GM12878 (cell line): ENCODE measurements around the gene ADAMTS13. TPM values are rescaled to one million over a fixed set of nuclear protein-coding genes. Genes with fewer than 3 reads are reported as not detected.
A peak's percentile ranks its signal among the peaks of the same experiment; 100 is the strongest.

Experiments used
- ATAC-seq: fragments of 200-7000 bp; cut with Tn5 transposase; 3 replicates; pipeline ENCODE4 v1.9.1; 2020; ENCODE audit warnings: mild to moderate bottlenecking, moderate library complexity
- BruUV-seq: library from RNA; stranded (reverse); fragments of 400-500 nt; replicated peaks from 2 replicates; lab custom pipeline; 2021; lab: Mats Ljungman, UMichigan
- CTCF ChIA-PET: fragments of 300-600 bp; sonication (Branson Sonifier 250); formaldehyde crosslinking; extraction: SDS; loops from one replicate; lab custom pipeline; 2021; ENCODE audit warnings: inconsistent platforms; lab: Yijun Ruan, JAX
- POLR2A ChIA-PET: fragments of 350-600 bp; formaldehyde crosslinking; extraction: SDS; loops from one replicate; lab custom pipeline; 2021; ENCODE audit warnings: inconsistent platforms; lab: Charles Lee
- RAD21 ChIA-PET: fragments of 300-600 bp; sonication (Branson Sonifier 250); formaldehyde crosslinking; loops from one replicate; lab custom pipeline; 2023; ENCODE audit warnings: antibody characterized with exemption; ENCODE audit not compliant: unreplicated experiment; lab: Charles Lee
- SMC1A ChIA-PET: fragments of 300-600 bp; sonication (Branson Sonifier 250); formaldehyde crosslinking; loops from one replicate; lab custom pipeline; 2023; ENCODE audit not compliant: unreplicated experiment, uncharacterized antibody; lab: Charles Lee
- DNase-seq: peaks from one replicate; pipeline ENCODE4 v3.0.0-alpha.2; 2011; ENCODE audit warnings: low read depth, low spot score
- FAIRE-seq: peaks from 3 replicates; lab custom pipeline; 2011; peaks lifted over from hg19 to GRCh38; lab: Jason Lieb, UNC
- H2AFZ ChIP-seq: 2 replicates; pipeline ENCODE4 v1.6.0; 2011; ENCODE audit warnings: low read depth, low read length, control low read depth; ENCODE audit not compliant: control insufficient read depth
- H3K27ac ChIP-seq: 2 replicates; pipeline ENCODE4 v1.5.1; 2011; ENCODE audit warnings: control low read depth; ENCODE audit not compliant: control insufficient read depth, insufficient read depth
- H3K27me3 ChIP-seq, 2 experiments: replicated peaks in 1 of 2; 2 replicates each; pipeline versions ENCODE4 v1.6.0 to v1.6.1; 2011; ENCODE audit warnings: low read length in 1 of 2; ENCODE audit not compliant: control insufficient read depth in 2 of 2, insufficient read depth in 2 of 2
- H3K36me3 ChIP-seq, 2 experiments: 2 replicates each; pipeline ENCODE4 v1.5.1; 2011; ENCODE audit warnings: low read length in 1 of 2; ENCODE audit not compliant: control insufficient read depth in 2 of 2, insufficient read depth in 2 of 2
- H3K4me1 ChIP-seq: 2 replicates; pipeline ENCODE4 v1.6.1; 2011; ENCODE audit warnings: mild to moderate bottlenecking, low read length, moderate library complexity, mixed read lengths; ENCODE audit not compliant: control insufficient read depth, insufficient read depth
- H3K4me2 ChIP-seq: 2 replicates; pipeline ENCODE4 v1.6.0; 2011; ENCODE audit warnings: control low read depth; ENCODE audit not compliant: control insufficient read depth, insufficient read depth
- H3K4me3 ChIP-seq: fragments of 200-600 bp; sonication (generic); 2 replicates; pipeline ENCODE4 v1.5.1; 2016
- H3K79me2 ChIP-seq: 2 replicates; pipeline ENCODE4 v1.6.0; 2011; ENCODE audit warnings: low read length; ENCODE audit not compliant: control insufficient read depth, insufficient read depth
- H3K9ac ChIP-seq: 2 replicates; pipeline ENCODE4 v1.8.0; 2011; ENCODE audit warnings: low read length, control low read depth, mixed read lengths; ENCODE audit not compliant: control insufficient read depth, insufficient read depth
- H3K9me3 ChIP-seq: replicated peaks from 3 replicates; pipeline ENCODE4 v1.5.1; 2011; ENCODE audit warnings: mild to moderate bottlenecking, low read length; ENCODE audit not compliant: control insufficient read depth, insufficient read depth
- H4K20me1 ChIP-seq: 2 replicates; pipeline ENCODE4 v1.6.0; 2011; ENCODE audit not compliant: control insufficient read depth, insufficient read depth
- RUNX3 ChIP-seq: IDR thresholded peaks from 2 replicates; pipeline ENCODE4 v1.6.1; 2012; ENCODE audit warnings: low read length, inconsistent platforms
- SPI1 ChIP-seq: IDR thresholded peaks from 2 replicates; pipeline ENCODE4 v1.6.1; 2011; ENCODE audit warnings: low read depth, mild to moderate bottlenecking, low read length, moderate library complexity, borderline replicate concordance; ENCODE audit not compliant: insufficient read depth
- SRF ChIP-seq, 2 experiments: IDR thresholded peaks; 2 replicates each; pipeline ENCODE4 v1.6.1; 2011; ENCODE audit warnings: low read depth in 2 of 2, low read length in 2 of 2, mild to moderate bottlenecking in 1 of 2, moderate library complexity in 1 of 2
- ZNF24 ChIP-seq: fragments of 450-650 bp; IDR thresholded peaks from 2 replicates; pipeline ENCODE4 v1.6.1; 2017; ENCODE audit warnings: antibody characterized with exemption, mild to moderate bottlenecking
- WGBS: methylation state at CpG from one replicate; pipeline ENCODE4 v1.1.6; 2016; ENCODE audit warnings: low lambda C conversion rate; ENCODE audit not compliant: insufficient replicate concordance, insufficient coverage; ENCODE audit errors: missing lambda C conversion rate; 5-methylcytosine and 5-hydroxymethylcytosine counted together
- in situ Hi-C: fragments of 300-500 bp; cut with MboI; formaldehyde crosslinking; loops from 9 replicates; pipeline ENCODE4 v1.14.3; 2018; ENCODE audit warnings: mixed read lengths
- intact Hi-C: fragments of 100-400 bp; cut with micrococcal nuclease; formaldehyde crosslinking; loops from one replicate; pipeline ENCODE4 v1.14.2; 2022; ENCODE audit not compliant: unreplicated experiment
- polyA plus RNA-seq, 11 experiments: library from polyadenylated mRNA; depleted of rRNA in 4 of 11; unstranded in 6 of 11; stranded (reverse) in 5 of 11; fragments of >200 nt; fragmentation: Nextera tagmentation in 4 of 11; fragmentation: Illumina TruSeq in 1 of 11; extraction: Ambion mirVana in 4 of 11; extraction: Trizol in 1 of 11; gene quantifications; 1 replicate in 1 of 11; 2 replicates in 10 of 11; pipeline versions ENCODE4 v1.2.1 to v1.2.3, GENCODE V29; 2011 to 2016; ENCODE audit warnings: inconsistent platforms in 2 of 11, missing spikeins in 2 of 11, low read depth in 1 of 11
- total RNA-seq, 4 experiments: library from RNA; depleted of rRNA in 3 of 4; stranded (reverse); fragments of >200 nt in 3 of 4; fragmentation: Illumina TruSeq in 1 of 4; extraction: Trizol in 1 of 4; gene quantifications; 2 replicates each; pipeline versions ENCODE4 v1.2.1 to v1.2.3, GENCODE V29; 2013 to 2021
- TF ChIP-seq, protein P1 (sequence below): fragments of 450-650 bp; formaldehyde crosslinking; IDR thresholded peaks from 2 replicates; pipeline ENCODE4 v1.4.0; 2022; ENCODE audit warnings: mild to moderate bottlenecking, moderate library complexity

Gene ADAMTS13
- total and polyA plus RNA-seq, 10 of the 15 experiments (the other 5 are each of a cell fraction or from before 2014, with no cell fraction given), result 0.08 to 2.4 (median 0.28) TPM

- ChIA-PET CTCF (interaction anchor here (0.8 to 2.9 kb wide), 7 partner anchors 9 to 229 kb away, joined by 3 to 15 read pairs (median 5); partner anchors contain the start of gene CACFD1), RAD21 (interaction anchor here (1.2 to 1.8 kb wide), 2 partner anchors 23 to 42 kb away, joined by 3 to 4 read pairs; no protein-coding TSS in a partner anchor), POLR2A (interaction anchor here (0.7 to 1.4 kb wide), 3 partner anchors 8 to 79 kb away, joined by 3 to 6 read pairs (median 3); partner anchors contain the start of gene CACFD1), SMC1A (interaction anchor here (1.9 kb wide), 1 partner anchor 44 kb away, joined by 5 read pairs; the partner anchor contains the start of gene CACFD1)
- Histone ChIP-seq H3K4me2 (peak overlapping the region; percentile 99), H2AFZ (no peak overlapping the region), H4K20me1 (no peaks in the 10 kb centered on the region), H3K27me3 (no peaks in the 10 kb centered on the region), H3K36me3 (peaks cover 20 to 23% of the 10 kb centered on the region in 2 experiments; a peak in 3 of 4 replicates), H3K4me3 (peak overlapping the region; percentile 89), H3K79me2 (peaks cover 43% of the 10 kb centered on the region), H3K4me1 (peaks cover 27% of the 10 kb centered on the region), H3K27ac (no peak overlapping the region; the same call in 1 of the 2 replicates), H3K9me3 (no peaks in the 10 kb centered on the region; the same call in 1 of the 3 replicates), H3K9ac (peak overlapping the region; percentile 80; the same call in 1 of the 2 replicates)
- intact Hi-C loops (loop anchor here (5.0 kb wide), 2 partner anchors 38 to 62 kb away; partner anchors contain the start of genes SLC2A6, STKLD1 and SURF4), in situ Hi-C loops (no loop called here)
- no peak for ATAC-seq
- BruUV-seq, result no TSS peak
- no peak for FAIRE-seq
- TF ChIP-seq SRF (IDR thresholded peaks at IDR 0.05; ENCODE audit: low read depth in 2 of 2, low read length in 2 of 2) (no peak), SPI1 (peak; percentile 72; the same call in 1 of the 2 replicates), ZNF24 (no peak), RUNX3 (peak; percentile 55)
- TF ChIP-seq, protein P1, sequence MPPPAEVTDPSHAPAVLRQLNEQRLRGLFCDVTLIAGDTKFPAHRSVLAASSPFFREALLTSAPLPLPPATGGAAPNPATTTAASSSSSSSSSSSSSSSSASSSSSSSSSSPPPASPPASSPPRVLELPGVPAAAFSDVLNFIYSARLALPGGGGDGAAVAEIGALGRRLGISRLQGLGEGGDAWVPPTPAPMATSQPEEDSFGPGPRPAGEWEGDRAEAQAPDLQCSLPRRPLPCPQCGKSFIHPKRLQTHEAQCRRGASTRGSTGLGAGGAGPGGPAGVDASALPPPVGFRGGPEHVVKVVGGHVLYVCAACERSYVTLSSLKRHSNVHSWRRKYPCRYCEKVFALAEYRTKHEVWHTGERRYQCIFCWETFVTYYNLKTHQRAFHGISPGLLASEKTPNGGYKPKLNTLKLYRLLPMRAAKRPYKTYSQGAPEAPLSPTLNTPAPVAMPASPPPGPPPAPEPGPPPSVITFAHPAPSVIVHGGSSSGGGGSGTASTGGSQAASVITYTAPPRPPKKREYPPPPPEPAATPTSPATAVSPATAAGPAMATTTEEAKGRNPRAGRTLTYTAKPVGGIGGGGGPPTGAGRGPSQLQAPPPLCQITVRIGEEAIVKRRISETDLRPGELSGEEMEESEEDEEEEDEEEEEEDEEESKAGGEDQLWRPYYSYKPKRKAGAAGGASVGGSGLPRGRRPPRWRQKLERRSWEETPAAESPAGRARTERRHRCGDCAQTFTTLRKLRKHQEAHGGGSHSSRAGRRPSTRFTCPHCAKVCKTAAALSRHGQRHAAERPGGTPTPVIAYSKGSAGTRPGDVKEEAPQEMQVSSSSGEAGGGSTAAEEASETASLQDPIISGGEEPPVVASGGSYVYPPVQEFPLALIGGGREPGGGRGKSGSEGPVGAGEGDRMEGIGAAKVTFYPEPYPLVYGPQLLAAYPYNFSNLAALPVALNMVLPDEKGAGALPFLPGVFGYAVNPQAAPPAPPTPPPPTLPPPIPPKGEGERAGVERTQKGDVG (CRISPR knock-in tag), result no peak
- no peak for DNase-seq
- 0% methylated on average over 1 of the region's 1 CpG for WGBS
Observed at GRCh38 chr9:133415170-133415569, 7.0 kb upstream of the ADAMTS13 start.
